GM19372 (cell line): ENCODE data around the gene USP5.
"Not testable (repeated sequence)": the region's sequence is repeated elsewhere in the genome, so short reads cannot be mapped to it uniquely, and the experiment has no call there.

Source experiments
- ATAC-seq: cut with Tn5 transposase; IDR thresholded peaks from one replicate; pipeline ENCODE4 v1.9.1; 2021; ENCODE audit warnings: mild to moderate bottlenecking, low read depth, moderate library complexity; ENCODE audit not compliant: unreplicated experiment

Gene USP5

DNA sequence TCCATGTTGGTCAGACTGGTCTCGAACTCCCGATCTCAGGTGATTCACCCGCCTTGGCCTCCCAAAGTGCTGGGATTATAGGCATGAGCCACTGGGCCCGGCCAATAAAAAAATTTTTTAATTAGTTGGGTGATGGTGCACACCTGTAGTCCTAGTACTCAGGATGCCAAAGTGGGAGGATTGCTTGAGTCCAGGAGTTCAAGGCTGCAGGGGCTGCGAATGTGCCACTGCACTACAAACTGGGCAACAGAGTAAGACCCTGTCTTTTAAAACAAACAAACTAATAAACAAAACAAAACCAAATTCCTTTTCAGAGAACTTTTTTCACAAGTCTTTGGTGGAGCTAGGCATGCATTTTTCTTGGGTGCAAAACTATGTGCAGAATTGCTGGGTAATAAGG is 31.3 kb downstream of the USP5 start:
- ATAC-seq: no peak

DNA sequence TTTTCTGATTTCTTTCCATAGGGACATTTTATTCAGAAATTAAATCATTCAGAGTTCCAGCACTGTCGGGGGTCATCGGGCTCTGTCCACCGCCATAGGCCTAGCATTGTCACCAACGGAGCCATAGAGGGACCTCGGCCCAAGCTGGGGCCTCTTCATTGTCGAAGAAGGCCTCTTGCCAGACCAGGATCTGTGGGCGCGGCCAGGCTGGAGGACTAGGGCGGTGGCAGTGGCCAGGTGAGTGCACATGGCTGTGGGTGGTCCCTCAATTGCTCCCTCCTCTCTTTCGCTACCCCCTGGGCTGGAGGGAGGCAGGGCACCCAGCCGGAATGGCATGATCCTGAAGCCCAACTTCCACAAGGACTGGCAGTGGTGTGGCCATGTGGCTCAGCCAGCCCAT is 31.7 kb downstream of the USP5 start:
- no peak for ATAC-seq

DNA sequence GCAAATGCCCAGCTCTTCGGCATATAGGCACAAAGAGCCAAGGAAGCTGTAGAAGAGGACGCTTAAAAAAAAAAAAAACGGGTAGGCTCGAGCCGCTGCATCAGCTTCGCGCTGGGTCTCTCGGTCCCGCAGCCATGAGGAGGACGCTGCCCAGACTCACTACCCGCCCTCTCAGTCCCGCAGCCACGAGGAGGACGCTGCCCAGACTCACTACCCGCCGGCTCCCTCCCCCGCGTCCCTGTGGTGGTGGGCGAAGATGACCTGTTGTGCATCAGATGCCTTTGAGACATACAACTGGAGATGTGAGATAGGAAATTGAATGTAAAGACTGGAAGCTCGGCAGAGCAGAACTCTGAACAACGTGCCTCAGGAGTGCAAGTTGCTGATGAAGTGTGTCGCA is 32.6 kb downstream of the USP5 start:
- no peak for ATAC-seq

- not testable (repeated sequence) for ATAC-seq
These were observed 34.5 kb downstream of the USP5 start for GRCh38 chr12:6886206-6886999.

DNA sequence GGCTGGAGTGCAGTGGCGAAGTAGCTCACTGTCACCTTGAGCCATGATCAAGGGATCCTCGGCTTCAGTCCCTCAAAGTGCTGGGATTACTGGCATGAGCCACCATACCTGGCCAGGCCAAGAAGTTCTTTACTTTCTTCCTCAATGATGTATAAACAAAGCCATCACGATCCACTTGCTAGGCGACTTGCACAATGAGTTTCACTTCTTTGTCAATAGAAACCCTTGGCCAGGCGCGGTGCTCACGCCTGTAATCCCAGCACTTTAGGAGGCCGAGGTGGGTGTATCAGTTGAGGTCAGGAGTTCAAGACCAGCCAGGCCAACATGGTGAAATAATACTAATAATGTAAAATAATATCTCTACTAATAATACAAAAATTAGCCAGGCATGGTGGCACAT is 35.5 kb downstream of the USP5 start:
- no peak for ATAC-seq

- no peak for ATAC-seq
These were observed 36.4 kb downstream of the USP5 start for GRCh38 chr12:6888360-6888759.

- not testable (repeated sequence) for ATAC-seq
These were observed 36.8 kb downstream of the USP5 start for GRCh38 chr12:6888794-6889193.

- ATAC-seq: not testable (repeated sequence)
These were observed 38.0 kb downstream of the USP5 start for GRCh38 chr12:6889775-6890573.

GRCh38 chr12:6890789-6891645 is 39.1 kb downstream of the USP5 start:
- peak; percentile 96 for ATAC-seq

- no peak for ATAC-seq
These were observed 39.7 kb downstream of the USP5 start for GRCh38 chr12:6891646-6892001.

DNA sequence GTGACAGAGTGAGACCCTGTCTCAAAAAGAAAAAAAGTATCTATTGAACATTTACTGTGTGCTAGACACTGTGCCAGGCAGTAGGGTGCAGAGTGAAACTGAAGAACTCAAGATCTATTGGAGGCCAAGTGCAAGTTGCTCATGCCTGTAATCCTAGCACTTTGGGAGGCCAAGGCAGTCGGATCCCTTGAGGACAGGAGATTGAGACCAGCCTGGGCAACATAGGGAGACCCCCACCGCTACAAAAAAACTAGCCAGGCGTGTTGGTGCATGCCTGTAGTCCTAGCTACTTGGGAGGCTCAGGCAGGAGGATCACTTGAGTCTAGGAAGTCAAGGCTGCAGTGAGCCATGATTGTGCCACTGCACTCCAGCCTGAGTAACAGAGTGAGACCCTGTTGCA is 40.7 kb downstream of the USP5 start:
- not testable (repeated sequence) for ATAC-seq

GRCh38 chr12:6894321-6894720 is 42.4 kb downstream of the USP5 start:
- no peak for ATAC-seq

- ATAC-seq: no peak
These were observed 45.0 kb downstream of the USP5 start for GRCh38 chr12:6896846-6897435.

DNA sequence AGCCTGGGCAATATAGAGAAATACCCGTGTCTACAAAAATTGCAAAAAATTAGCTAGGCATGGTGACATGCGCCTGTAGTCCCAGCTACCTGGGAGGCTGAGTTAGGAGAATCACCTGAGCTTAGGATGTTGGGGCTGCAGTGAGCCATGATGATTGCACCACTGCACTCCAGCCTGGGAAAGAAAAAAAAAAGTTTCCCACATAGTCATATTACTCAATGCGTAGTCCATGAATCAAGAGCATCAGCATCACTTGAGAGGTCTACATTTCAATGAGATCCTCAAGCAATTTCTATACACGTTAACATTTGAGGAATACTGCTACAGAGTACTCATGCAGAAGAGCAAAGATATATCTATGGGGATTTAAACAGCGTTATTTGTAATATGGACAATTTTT is 47.5 kb downstream of the USP5 start:
- no peak for ATAC-seq

- no peak for ATAC-seq
These were observed 48.0 kb downstream of the USP5 start for GRCh38 chr12:6899837-6900519.

DNA sequence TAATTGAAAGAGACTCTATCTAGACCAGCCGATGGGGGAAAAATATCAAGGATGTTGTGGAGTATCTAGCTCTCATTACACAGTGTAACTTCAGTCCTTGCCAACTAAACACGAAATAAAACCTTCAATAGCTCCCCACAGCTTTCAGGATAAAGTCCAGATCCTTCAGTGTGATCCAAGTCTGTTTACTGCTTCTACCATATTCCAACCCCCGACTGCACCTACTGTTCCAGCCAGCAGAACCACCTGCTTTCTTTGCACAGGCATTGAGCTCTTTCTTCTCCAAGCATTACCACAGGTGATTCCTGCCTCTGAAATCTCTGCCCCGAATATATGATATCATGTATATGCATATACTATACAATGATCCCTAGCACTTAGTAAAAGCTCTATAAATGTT is 50.5 kb downstream of the USP5 start:
- no peak for ATAC-seq

DNA sequence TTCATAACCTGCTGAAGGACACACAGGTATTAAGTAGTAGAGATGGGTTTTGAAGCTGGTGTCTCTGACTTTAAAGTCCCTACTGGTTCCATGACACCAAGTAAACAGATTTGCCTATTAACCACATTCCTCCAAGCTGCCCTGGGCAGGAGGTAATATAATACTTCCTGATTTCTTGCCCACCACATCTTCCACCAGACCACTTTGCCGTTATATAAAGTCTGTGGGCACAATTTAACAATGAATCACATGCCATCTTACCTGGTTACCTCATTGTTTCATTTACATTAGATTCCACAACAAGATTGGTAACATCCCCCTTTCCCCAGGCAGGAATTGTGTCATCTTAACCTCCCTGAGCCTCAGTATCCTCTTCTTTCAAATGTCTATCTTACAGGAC is 51.8 kb downstream of the USP5 start:
- no peak for ATAC-seq

DNA sequence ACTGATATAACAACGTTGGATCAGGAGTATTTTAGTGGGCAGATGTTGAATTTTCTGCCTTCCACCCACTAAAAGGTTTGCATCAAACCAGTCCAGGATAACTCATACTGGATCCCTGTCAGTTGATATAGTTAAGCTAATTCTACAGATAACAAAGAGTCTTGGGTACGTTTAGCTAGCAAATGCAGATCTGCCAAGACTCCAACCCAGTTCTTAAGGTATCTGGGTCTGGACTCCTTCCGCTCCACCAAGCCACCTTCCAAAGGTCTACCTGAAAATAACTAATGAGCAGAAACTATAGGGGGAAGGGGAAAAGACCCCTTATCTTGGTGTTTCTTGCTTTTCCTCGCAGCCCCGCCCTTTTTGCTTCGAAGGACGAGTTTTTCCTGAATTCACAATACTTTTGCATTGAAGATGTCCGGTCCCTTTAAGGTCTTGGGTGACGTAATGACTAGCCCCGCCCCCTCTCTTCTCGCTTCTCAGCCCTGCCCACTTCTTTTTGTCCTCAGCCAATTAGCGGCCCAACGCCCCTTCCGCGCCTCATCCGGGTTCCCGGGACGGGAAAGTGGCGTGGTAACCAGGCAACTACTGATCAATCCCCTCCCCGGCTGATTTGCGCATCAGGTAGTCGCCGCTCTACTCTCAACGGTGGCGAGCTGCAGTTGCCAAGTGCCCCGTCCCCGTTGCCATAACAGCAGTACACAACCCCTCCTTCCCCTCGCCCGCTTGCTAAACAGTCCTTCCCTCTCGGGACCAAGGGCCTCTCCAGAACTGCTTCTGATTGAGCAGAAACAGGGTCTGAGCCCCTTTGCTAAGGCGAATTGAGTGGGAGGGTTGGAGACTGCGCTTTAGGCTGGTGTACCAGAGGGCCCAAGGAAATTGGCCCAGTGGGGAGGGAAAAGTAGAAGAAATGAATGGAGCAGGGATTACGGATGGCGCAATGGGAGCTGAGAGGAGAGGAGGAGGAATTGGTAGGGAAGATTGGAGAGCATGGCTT is 52.6 kb downstream of the USP5 start, which contains the start of gene LRRC23:
Gene LRRC23 (plus strand): TSS at position 543 of the 997 bp plus-strand sequence. CDS start 812 bp downstream, outside the sequence.
- peak; percentile 89 for ATAC-seq
